H1 (cell line): ENCODE data around the gene ATP5ME. TPM values are rescaled to one million over a fixed set of nuclear protein-coding genes. Genes with fewer than 3 reads are reported as not detected.

Experiments
- CTCF ChIA-PET: fragments of 300-600 bp; sonication (Branson Sonifier 250); formaldehyde crosslinking; loops from one replicate; lab custom pipeline; 2021; ENCODE audit not compliant: partially characterized antibody; lab: Charles Lee
- POLR2A ChIA-PET: fragments of 300-600 bp; sonication (Branson Sonifier 250); formaldehyde crosslinking; loops from one replicate; lab custom pipeline; 2021; ENCODE audit warnings: inconsistent platforms; ENCODE audit not compliant: partially characterized antibody; lab: Charles Lee
- DNase-seq, 2 experiments: peaks; one replicate each; pipeline versions ENCODE4 v3.0.0 to v3.0.0-alpha.2; 2010 to 2022; ENCODE audit warnings: low spot score in 2 of 2, low read depth in 1 of 2, mixed read lengths in 1 of 2
- FAIRE-seq: peaks from 2 replicates; lab custom pipeline; 2011; peaks lifted over from hg19 to GRCh38; lab: Jason Lieb, UNC
- H2AFZ ChIP-seq: 2 replicates; pipeline ENCODE4 v1.8.1; 2012; ENCODE audit warnings: low read length, inconsistent platforms
- H2AK5ac ChIP-seq: 2 replicates; pipeline ENCODE4 v1.6.1; 2013; ENCODE audit warnings: low read depth, low read length
- H2BK120ac ChIP-seq: replicated peaks from 2 replicates; pipeline ENCODE3; 2013; ENCODE audit warnings: low read depth, low read length, inconsistent platforms
- H2BK12ac ChIP-seq: 2 replicates; pipeline ENCODE4 v1.6.1; 2013; ENCODE audit warnings: low read depth, low read length
- H2BK15ac ChIP-seq: 2 replicates; pipeline ENCODE4 v1.6.1; 2013; ENCODE audit warnings: low read length
- H2BK20ac ChIP-seq: 2 replicates; pipeline ENCODE4 v1.6.1; 2013; ENCODE audit warnings: low read length
- H2BK5ac ChIP-seq: 2 replicates; pipeline ENCODE4 v1.6.1; 2013; ENCODE audit warnings: low read depth, low read length
- H3K14ac ChIP-seq: 2 replicates; pipeline ENCODE4 v1.6.1; 2013; ENCODE audit warnings: inconsistent platforms; ENCODE audit not compliant: insufficient read length
- H3K18ac ChIP-seq: 2 replicates; pipeline ENCODE4 v1.6.1; 2013; ENCODE audit warnings: low read length; ENCODE audit errors: extremely low read depth
- H3K23ac ChIP-seq: 2 replicates; pipeline ENCODE4 v1.6.1; 2013; ENCODE audit warnings: inconsistent platforms; ENCODE audit not compliant: insufficient read length
- H3K23me2 ChIP-seq: 2 replicates; pipeline ENCODE4 v1.6.1; 2013; ENCODE audit warnings: low read depth, low read length
- H3K27ac ChIP-seq: 2 replicates; pipeline ENCODE4 v1.6.1; 2011; ENCODE audit warnings: low read depth, low read length, inconsistent platforms
- H3K27me3 ChIP-seq, 4 experiments: replicated peaks in 1 of 4; 1 replicate in 1 of 4; 2 replicates in 3 of 4; pipeline versions ENCODE4 v1.6.1 to v1.8.1; 2011 to 2013; ENCODE audit warnings: low read length in 3 of 4, mild to moderate bottlenecking in 3 of 4, inconsistent platforms in 2 of 4, mixed read lengths in 2 of 4, moderate library complexity in 1 of 4; ENCODE audit not compliant: control insufficient read depth in 3 of 4, insufficient read depth in 3 of 4; ENCODE audit errors: extremely low read depth in 1 of 4
- H3K36me3 ChIP-seq, 4 experiments: 2 replicates each; pipeline versions ENCODE4 v1.6.1 to v1.8.1; 2011 to 2013; ENCODE audit warnings: mild to moderate bottlenecking in 4 of 4, low read length in 3 of 4, moderate library complexity in 2 of 4, control low read depth in 1 of 4, inconsistent platforms in 1 of 4; ENCODE audit not compliant: insufficient read depth in 4 of 4, control insufficient read depth in 2 of 4
- H3K4ac ChIP-seq: replicated peaks from 2 replicates; pipeline ENCODE3; 2013; ENCODE audit warnings: low read length, low read depth, mixed read lengths, inconsistent platforms; ENCODE audit not compliant: insufficient read length
- H3K4me1 ChIP-seq, 4 experiments: replicated peaks in 1 of 4; 1 replicate in 1 of 4; 2 replicates in 3 of 4; pipeline versions ENCODE4 v1.6.1 to v1.8.1; 2011 to 2013; ENCODE audit warnings: low read length in 3 of 4, inconsistent platforms in 2 of 4, mixed read lengths in 1 of 4; ENCODE audit not compliant: insufficient read depth in 4 of 4, control insufficient read depth in 3 of 4
- H3K4me2 ChIP-seq, 2 experiments: 2 replicates each; pipeline versions ENCODE4 v1.6.1 to v1.8.1; 2011 to 2013; ENCODE audit warnings: low read depth in 2 of 2, low read length in 2 of 2, control low read depth in 1 of 2, inconsistent platforms in 1 of 2, mild to moderate bottlenecking in 1 of 2; ENCODE audit not compliant: insufficient read depth in 1 of 2
- H3K4me3 ChIP-seq, 4 experiments: fragments of 200-600, 300-600 bp in 1 of 4; sonication (generic), shearing (Covaris generic), sonication (Bioruptor Twin) in 1 of 4; 2 replicates each; pipeline versions ENCODE4 v1.5.1 to v1.8.1; 2011 to 2016; ENCODE audit warnings: low read length in 4 of 4, low read depth in 3 of 4, control low read depth in 2 of 4, inconsistent platforms in 2 of 4, mild to moderate bottlenecking in 2 of 4, mixed read lengths in 1 of 4, moderate library complexity in 1 of 4; ENCODE audit not compliant: insufficient read depth in 2 of 4; ENCODE audit errors: extremely low read depth in 1 of 4
- H3K56ac ChIP-seq: replicated peaks from 2 replicates; pipeline ENCODE3; 2013; ENCODE audit warnings: low read depth, mild to moderate bottlenecking, mixed read lengths, low read length, inconsistent platforms; ENCODE audit not compliant: insufficient read length
- H3K79me1 ChIP-seq: 2 replicates; pipeline ENCODE4 v1.6.1; 2013; ENCODE audit warnings: low read depth, low read length, control low read depth
- H3K79me2 ChIP-seq, 2 experiments: 2 replicates each; pipeline versions ENCODE4 v1.6.1 to v1.8.1; 2012 to 2013; ENCODE audit warnings: low read length in 2 of 2, mild to moderate bottlenecking in 2 of 2, inconsistent platforms in 1 of 2; ENCODE audit not compliant: insufficient read depth in 2 of 2, control insufficient read depth in 1 of 2
- H3K9ac ChIP-seq, 4 experiments: replicated peaks in 1 of 4; 1 replicate in 1 of 4; 2 replicates in 3 of 4; pipeline versions ENCODE4 v1.6.1 to v1.8.1; 2011 to 2013; ENCODE audit warnings: low read depth in 3 of 4, low read length in 3 of 4, control low read depth in 2 of 4, mild to moderate bottlenecking in 2 of 4, moderate library complexity in 2 of 4, inconsistent platforms in 1 of 4; ENCODE audit errors: extremely low read depth in 1 of 4
- H3K9me3 ChIP-seq, 2 experiments: 2 replicates each; pipeline versions ENCODE4 v1.6.1 to v1.8.1; 2012 to 2013; ENCODE audit warnings: mild to moderate bottlenecking in 2 of 2, moderate library complexity in 2 of 2, control low read depth in 1 of 2, inconsistent platforms in 1 of 2, low read depth in 1 of 2, low read length in 1 of 2, mixed read lengths in 1 of 2; ENCODE audit not compliant: insufficient read depth in 2 of 2
- H4K20me1 ChIP-seq, 2 experiments: replicated peaks in 1 of 2; 2 replicates each; pipeline versions ENCODE3 to v1.8.1; 2011 to 2013; ENCODE audit warnings: inconsistent platforms in 2 of 2, low read length in 2 of 2, mild to moderate bottlenecking in 1 of 2; ENCODE audit not compliant: insufficient read depth in 2 of 2, control insufficient read depth in 1 of 2
- H4K5ac ChIP-seq: 2 replicates; pipeline ENCODE4 v1.6.1; 2013; ENCODE audit warnings: low read length, low read depth, mixed read lengths, inconsistent platforms; ENCODE audit not compliant: insufficient read length
- H4K8ac ChIP-seq: 2 replicates; pipeline ENCODE4 v1.8.0; 2013; ENCODE audit warnings: mild to moderate bottlenecking, moderate library complexity, low read length, inconsistent platforms; ENCODE audit not compliant: insufficient read depth; ENCODE audit errors: extremely low read depth
- H4K91ac ChIP-seq: replicated peaks from 2 replicates; pipeline ENCODE3; 2013; ENCODE audit warnings: low read length, mixed read lengths, inconsistent platforms; ENCODE audit not compliant: insufficient read length
- NANOG ChIP-seq: IDR thresholded peaks from 2 replicates; pipeline ENCODE4 v1.6.1; 2011; ENCODE audit warnings: low read length, low read depth, mild to moderate bottlenecking, inconsistent platforms; ENCODE audit not compliant: insufficient read depth, poor library complexity, severe bottlenecking
- RBBP5 ChIP-seq: IDR thresholded peaks from 2 replicates; pipeline ENCODE4 v1.7.1; 2012; ENCODE audit warnings: low read depth, mild to moderate bottlenecking, inconsistent platforms, low read length, moderate library complexity, borderline replicate concordance
- WGBS, 2 experiments: shearing (Covaris generic) in 1 of 2; methylation state at CpG; one replicate each; pipeline versions ENCODE4 v1.1.6 to v1.1.7; 2013 to 2015; ENCODE audit warnings: low lambda C conversion rate in 2 of 2, mixed read lengths in 2 of 2, inconsistent platforms in 1 of 2, low coverage in 1 of 2, missing lambda C conversion rate in 1 of 2; ENCODE audit not compliant: insufficient replicate concordance in 2 of 2, insufficient coverage in 1 of 2, insufficient read length in 1 of 2; ENCODE audit errors: extremely low coverage in 1 of 2, missing lambda C conversion rate in 1 of 2; 5-methylcytosine and 5-hydroxymethylcytosine counted together
- polyA plus RNA-seq, 7 experiments: library from polyadenylated mRNA; depleted of rRNA in 3 of 7; stranded (reverse) in 5 of 7; unstranded in 2 of 7; fragments of >200 nt in 5 of 7; fragments of 200-250 nt in 2 of 7; gene quantifications; 1 replicate in 5 of 7; 2 replicates in 1 of 7; 4 replicates in 1 of 7; pipeline versions ENCODE4 v1.2.1 to v1.2.3, GENCODE V29; 2011 to 2013; ENCODE audit warnings: missing spikeins in 2 of 7, mixed read lengths in 2 of 7
- total RNA-seq: library from RNA; stranded (reverse); fragmentation: NEBNext Ultra II Directional; extraction: Animal tissue kit (Norgen Biotek cat#: 25700); gene quantifications from 2 replicates; pipeline ENCODE4 v1.2.1, GENCODE V29; 2021

Gene ATP5ME
- total and polyA plus RNA-seq, 2 of the 8 experiments (the other 6 are each of a cell fraction or from before 2014, with no cell fraction given), result 375 to 450 TPM

GRCh38 chr4:623914-624566 is 50.0 kb downstream of the ATP5ME start:
- Histone ChIP-seq H3K56ac (no peak overlapping the region), H3K27me3 (peaks cover 0 to 2% (median 0%) of the 10 kb centered on the region in 4 experiments; a peak in 1 of 7 replicates), H2BK120ac (no peak overlapping the region), H2AK5ac (no peak overlapping the region), H3K4me2 (0 out of 4 replicates have a peak overlapping the region, but pooled peaks of 1 of the 2 experiments have one; percentile 10), H3K27ac (no peak overlapping the region), H3K18ac (0 out of 2 replicates have a peak overlapping the region, but pooled peaks have one; percentile 83), H4K91ac (peak overlapping the region; percentile 87), H3K36me3 (no peaks in the 10 kb centered on the region), H2AFZ (no peak overlapping the region), H3K79me1 (no peaks in the 10 kb centered on the region; the same call in 1 of the 2 replicates), H4K5ac (peak overlapping the region; percentile 2)
- CTCF ChIA-PET, result interaction anchor here (0.9 to 1.7 kb wide), 4 partner anchors 11 to 52 kb away, joined by 3 to 8 read pairs (median 3); no protein-coding TSS in a partner anchor
- TF ChIP-seq NANOG, result no peak
- TF ChIP-seq RBBP5, result 0 out of 2 replicates have a peak, but pooled peaks have one; percentile 3
- TF ChIP-seq, all 59 proteins: peak for 1
- Histone ChIP-seq H3K4me1 (peaks cover 0 to 18% (median 8%) of the 10 kb centered on the region in 4 experiments; a peak in 5 of 7 replicates), H3K79me2 (no peaks in the 10 kb centered on the region), H3K9ac (no peak overlapping the region), H2BK15ac (peak overlapping the region; percentile 99; the same call in 1 of the 2 replicates), H3K14ac (no peak overlapping the region), H3K4ac (peak overlapping the region; percentile 75), H2BK20ac (peak overlapping the region; percentile 38; the same call in 1 of the 2 replicates), H3K9me3 (no peaks in the 10 kb centered on the region), H4K20me1 (peaks cover 0 to 3% of the 10 kb centered on the region in 2 experiments), H3K23ac (no peak overlapping the region), H2BK5ac (no peak overlapping the region), H2BK12ac (peak overlapping the region; percentile 89; the same call in 1 of the 2 replicates), H3K23me2 (no peaks in the 10 kb centered on the region), H4K8ac (no peak overlapping the region; the same call in 1 of the 2 replicates), H3K4me3 (no peak overlapping the region)
- FAIRE-seq (no peak), DNase-seq (no peak)
- POLR2A ChIA-PET, result interaction anchor here (0.6 kb wide), 1 partner anchor 262 kb away, joined by 3 read pairs; no protein-coding TSS in a partner anchor
- 91% methylated on average over 20 of the region's 29 CpGs; no CpG with 5 or more reads in 1 of the 2 experiments for WGBS, 2 experiments
